AG04450 (cell line): ENCODE results near the gene MED9. TPM values are rescaled to one million over a fixed set of nuclear protein-coding genes. Genes with fewer than 3 reads are reported as not detected.

Experiments
- CTCF ChIA-PET: fragments of 300-600, 350-600 bp; formaldehyde crosslinking; extraction: SDS; loops from one replicate; lab custom pipeline; 2022; ENCODE audit warnings: antibody characterized with exemption, inconsistent platforms; lab: Charles Lee
- POLR2A ChIA-PET: fragments of 350-600 bp; formaldehyde crosslinking; extraction: SDS; loops from one replicate; lab custom pipeline; 2021; ENCODE audit warnings: antibody characterized with exemption, inconsistent platforms; lab: Yijun Ruan, JAX
- DNase-seq: peaks from one replicate; pipeline ENCODE4 v3.0.0-alpha.2; 2011; ENCODE audit warnings: low read depth, low spot score
- H3K27ac ChIP-seq: one replicate; pipeline ENCODE4 v1.5.1; 2012; ENCODE audit warnings: low read depth, low read length, control low read depth
- H3K27me3 ChIP-seq: one replicate; pipeline ENCODE4 v1.6.0; 2012; ENCODE audit warnings: low read length; ENCODE audit not compliant: control insufficient read depth, insufficient read depth
- H3K4me3 ChIP-seq: 2 replicates; pipeline ENCODE4 v1.5.1; 2011; ENCODE audit warnings: mild to moderate bottlenecking, low read depth, low read length, control low read depth
- H3K9me3 ChIP-seq: 2 replicates; pipeline ENCODE4 v1.5.1; 2012; ENCODE audit warnings: low read length; ENCODE audit not compliant: control insufficient read depth, insufficient read depth
- polyA plus RNA-seq: library from polyadenylated mRNA; depleted of rRNA; stranded (reverse); fragments of >200 nt; gene quantifications from 2 replicates; pipeline ENCODE4 v1.2.3, GENCODE V29; 2011
- TF ChIP-seq, protein P1 (sequence below): IDR thresholded peaks from 2 replicates; pipeline ENCODE4 v1.5.1; 2011; ENCODE audit warnings: low read depth, low read length, control low read depth, inconsistent platforms

MED9 gene
- polyA plus RNA-seq, 1 experiment: 11.6 TPM

DNA sequence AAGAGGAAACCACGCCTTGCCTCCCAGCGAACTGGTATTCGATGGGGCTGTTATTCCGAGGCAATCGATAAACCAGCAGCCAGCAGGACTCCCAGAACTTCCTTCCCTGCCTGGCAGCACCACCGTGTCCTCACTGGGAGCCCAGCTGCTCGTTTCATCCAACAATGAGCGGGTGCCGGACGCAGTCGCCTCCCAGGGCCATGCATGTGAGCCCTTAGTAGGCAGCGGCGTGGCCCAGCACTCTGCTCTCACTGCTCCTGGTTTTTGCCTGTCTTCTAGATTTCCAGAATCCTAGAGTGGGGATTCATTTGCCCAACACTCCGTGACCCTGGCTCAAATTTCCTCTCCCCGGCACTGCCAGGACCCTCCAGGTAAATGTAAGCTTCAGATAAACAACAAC, 48.5 kb downstream of the MED9 start:
- no peak for DNase-seq
- Histone ChIP-seq H3K27me3 (no peaks in the 10 kb centered on the region), H3K9me3 (no peaks in the 10 kb centered on the region), H3K4me3 (no peak overlapping the region), H3K27ac (no peak overlapping the region)
- POLR2A ChIA-PET: no interaction called here
- CTCF ChIA-PET: interaction anchor here (0.6 kb wide), 1 partner anchor 9 kb away, joined by 3 read pairs; no protein-coding TSS in a partner anchor
- TF ChIP-seq, protein P1, sequence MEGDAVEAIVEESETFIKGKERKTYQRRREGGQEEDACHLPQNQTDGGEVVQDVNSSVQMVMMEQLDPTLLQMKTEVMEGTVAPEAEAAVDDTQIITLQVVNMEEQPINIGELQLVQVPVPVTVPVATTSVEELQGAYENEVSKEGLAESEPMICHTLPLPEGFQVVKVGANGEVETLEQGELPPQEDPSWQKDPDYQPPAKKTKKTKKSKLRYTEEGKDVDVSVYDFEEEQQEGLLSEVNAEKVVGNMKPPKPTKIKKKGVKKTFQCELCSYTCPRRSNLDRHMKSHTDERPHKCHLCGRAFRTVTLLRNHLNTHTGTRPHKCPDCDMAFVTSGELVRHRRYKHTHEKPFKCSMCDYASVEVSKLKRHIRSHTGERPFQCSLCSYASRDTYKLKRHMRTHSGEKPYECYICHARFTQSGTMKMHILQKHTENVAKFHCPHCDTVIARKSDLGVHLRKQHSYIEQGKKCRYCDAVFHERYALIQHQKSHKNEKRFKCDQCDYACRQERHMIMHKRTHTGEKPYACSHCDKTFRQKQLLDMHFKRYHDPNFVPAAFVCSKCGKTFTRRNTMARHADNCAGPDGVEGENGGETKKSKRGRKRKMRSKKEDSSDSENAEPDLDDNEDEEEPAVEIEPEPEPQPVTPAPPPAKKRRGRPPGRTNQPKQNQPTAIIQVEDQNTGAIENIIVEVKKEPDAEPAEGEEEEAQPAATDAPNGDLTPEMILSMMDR: no peak

DNA sequence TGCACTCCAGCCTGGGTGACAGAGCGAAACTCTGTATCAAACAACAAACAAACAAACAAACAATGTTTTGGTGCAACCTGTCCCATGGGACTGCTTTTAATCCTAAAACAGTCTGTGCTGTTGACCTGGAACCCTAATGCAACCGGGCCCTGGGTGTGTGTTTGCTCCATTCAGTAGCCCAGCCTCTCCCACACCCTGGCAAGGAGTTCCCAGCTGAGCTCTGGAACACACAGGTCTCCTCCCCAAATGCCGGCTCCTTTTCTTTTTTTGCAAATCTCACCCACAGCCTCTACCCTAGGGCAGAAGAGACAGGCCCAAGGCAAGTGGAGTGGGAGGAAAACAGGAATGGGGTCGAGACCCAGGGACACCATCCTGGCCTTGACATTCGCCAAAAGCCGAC, 49.2 kb downstream of the MED9 start:
- CTCF ChIA-PET: no interaction called here
- no peak for DNase-seq

DNA sequence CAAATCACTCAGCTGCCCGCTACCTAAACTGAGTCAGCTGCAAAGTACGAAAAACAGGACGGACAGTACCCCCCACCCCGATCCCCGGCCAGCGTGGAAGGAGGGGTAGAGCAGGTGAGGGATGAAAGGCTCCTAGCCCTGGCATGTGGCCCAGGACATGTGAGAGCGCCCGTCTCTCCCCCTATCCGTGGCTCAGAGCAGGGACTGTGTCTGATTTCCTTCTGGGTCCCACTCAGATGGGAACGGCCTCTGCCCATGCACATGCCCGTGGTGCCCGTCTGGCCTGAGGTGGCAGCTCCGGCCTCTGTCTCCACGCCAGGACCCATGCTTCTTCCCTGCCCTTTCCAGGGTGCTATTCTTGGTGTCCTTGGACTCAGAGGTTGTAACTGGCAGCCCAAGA, 49.6 kb downstream of the MED9 start:
- CTCF ChIA-PET: no interaction called here
- DNase-seq: no peak
- H3K4me3 ChIP-seq: no peak overlapping the region
- POLR2A ChIA-PET: no interaction called here
- no peaks in the 10 kb centered on the region for H3K27me3 ChIP-seq
- H3K9me3 ChIP-seq: no peaks in the 10 kb centered on the region
- TF ChIP-seq, protein P1: no peak
- H3K27ac ChIP-seq: no peak overlapping the region

More for the DNA sequence above, 49.2 kb downstream of the MED9 start:
- TF ChIP-seq, protein P1: no peak
- no peak overlapping the region for H3K4me3 ChIP-seq
- POLR2A ChIA-PET: no interaction called here
- H3K27ac ChIP-seq: no peak overlapping the region
- no peaks in the 10 kb centered on the region for H3K27me3 ChIP-seq
- no peaks in the 10 kb centered on the region for H3K9me3 ChIP-seq

DNA sequence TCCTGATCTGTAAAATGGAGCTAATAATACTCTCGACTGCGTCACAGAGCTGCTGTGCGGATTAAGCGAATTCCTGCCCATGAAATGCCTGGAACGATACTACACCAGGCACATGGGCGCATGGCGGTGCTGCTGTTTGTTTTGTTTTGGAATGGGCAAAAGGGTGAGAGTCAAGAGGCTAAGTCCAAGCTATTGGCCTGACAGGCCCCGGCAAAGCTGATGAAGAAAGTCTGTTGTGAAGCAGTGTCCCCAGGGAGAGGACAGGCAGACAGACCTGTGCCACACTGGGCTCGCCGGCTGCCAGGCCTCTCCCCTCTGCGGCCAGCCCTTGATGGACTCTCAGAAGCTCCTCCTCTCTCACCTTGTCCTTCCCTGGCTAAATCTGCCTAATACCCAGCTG, 50.7 kb downstream of the MED9 start:
- H3K27ac ChIP-seq: no peak overlapping the region
- no peak overlapping the region for H3K4me3 ChIP-seq
- H3K27me3 ChIP-seq: no peaks in the 10 kb centered on the region
- H3K9me3 ChIP-seq: no peaks in the 10 kb centered on the region
- ChIA-PET CTCF (interaction anchor here (1.9 kb wide), 1 partner anchor 31 kb away, joined by 4 read pairs; the partner anchor contains the start of gene RASD1), POLR2A (interaction anchor here (0.6 to 1.1 kb wide), 3 partner anchors 15 to 155 kb away, joined by 3 to 5 read pairs (median 3); partner anchors contain the start of gene RASD1)
- no peak for DNase-seq
- TF ChIP-seq, protein P1: no peak

DNA sequence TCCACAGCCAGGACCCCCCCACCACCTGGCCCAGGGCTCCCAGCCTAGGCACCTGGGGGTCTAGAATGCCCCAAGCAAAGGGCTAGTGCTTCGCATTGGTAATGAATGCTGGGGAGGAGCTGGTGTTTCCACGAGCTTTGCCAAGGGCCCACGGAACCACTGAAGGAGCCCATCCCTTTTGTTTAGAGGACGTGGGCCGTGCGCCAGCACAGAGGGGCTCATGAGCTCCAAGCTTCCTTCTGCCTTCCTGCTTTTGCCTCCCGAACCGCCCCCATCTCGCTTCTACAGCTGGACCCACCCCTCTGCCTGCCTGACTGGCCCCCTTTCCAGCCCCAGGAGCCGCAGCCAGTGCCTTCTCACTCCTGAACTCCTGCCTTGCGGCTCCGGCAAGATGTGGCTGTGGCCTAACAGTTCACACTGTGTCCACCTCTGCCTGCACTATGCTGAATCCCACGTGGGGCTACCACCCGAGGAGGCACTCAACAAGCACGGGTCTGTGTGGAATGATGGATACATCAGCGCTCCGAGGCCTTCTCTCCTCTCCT, 51.2 kb downstream of the MED9 start:
- ChIA-PET POLR2A (interaction anchor here (1.1 kb wide), 2 partner anchors 16 to 32 kb away, joined by 3 to 5 read pairs; partner anchors contain the start of gene RASD1), CTCF (interaction anchor here (1.9 kb wide), 1 partner anchor 31 kb away, joined by 4 read pairs; the partner anchor contains the start of gene RASD1)
- H3K27me3 ChIP-seq: no peaks in the 10 kb centered on the region

More for the DNA sequence above, 51.2 kb downstream of the MED9 start:
- no peak overlapping the region for H3K27ac ChIP-seq
- H3K9me3 ChIP-seq: no peaks in the 10 kb centered on the region
- DNase-seq: no peak
- TF ChIP-seq, protein P1: no peak
- no peak overlapping the region for H3K4me3 ChIP-seq
